Mammary epithelial cell (primary cell): ENCODE data around the gene CEP120.

Experiments
- EZH2 ChIP-seq: IDR thresholded peaks from 2 replicates; pipeline ENCODE4 v1.6.1; 2012; ENCODE audit warnings: low read length, inconsistent platforms, borderline replicate concordance
- TF ChIP-seq, protein P1 (sequence below), 2 donors: IDR thresholded peaks in 1 of 2; conservative IDR thresholded peaks in 1 of 2; 2 replicates each; pipeline ENCODE4 v1.5.1; 2011 to 2012; ENCODE audit warnings: inconsistent platforms in 2 of 2, low read length in 2 of 2, mild to moderate bottlenecking in 2 of 2, control low read depth in 1 of 2, low read depth in 1 of 2; ENCODE audit not compliant: insufficient read depth in 1 of 2; ENCODE audit errors: extremely low read depth in 1 of 2

GRCh38 chr5:123452401-123452800, 29.2 kb upstream of the CEP120 start:
- TF ChIP-seq, protein P1, sequence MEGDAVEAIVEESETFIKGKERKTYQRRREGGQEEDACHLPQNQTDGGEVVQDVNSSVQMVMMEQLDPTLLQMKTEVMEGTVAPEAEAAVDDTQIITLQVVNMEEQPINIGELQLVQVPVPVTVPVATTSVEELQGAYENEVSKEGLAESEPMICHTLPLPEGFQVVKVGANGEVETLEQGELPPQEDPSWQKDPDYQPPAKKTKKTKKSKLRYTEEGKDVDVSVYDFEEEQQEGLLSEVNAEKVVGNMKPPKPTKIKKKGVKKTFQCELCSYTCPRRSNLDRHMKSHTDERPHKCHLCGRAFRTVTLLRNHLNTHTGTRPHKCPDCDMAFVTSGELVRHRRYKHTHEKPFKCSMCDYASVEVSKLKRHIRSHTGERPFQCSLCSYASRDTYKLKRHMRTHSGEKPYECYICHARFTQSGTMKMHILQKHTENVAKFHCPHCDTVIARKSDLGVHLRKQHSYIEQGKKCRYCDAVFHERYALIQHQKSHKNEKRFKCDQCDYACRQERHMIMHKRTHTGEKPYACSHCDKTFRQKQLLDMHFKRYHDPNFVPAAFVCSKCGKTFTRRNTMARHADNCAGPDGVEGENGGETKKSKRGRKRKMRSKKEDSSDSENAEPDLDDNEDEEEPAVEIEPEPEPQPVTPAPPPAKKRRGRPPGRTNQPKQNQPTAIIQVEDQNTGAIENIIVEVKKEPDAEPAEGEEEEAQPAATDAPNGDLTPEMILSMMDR (conservative IDR thresholded peaks at IDR 0.05 in 1 of 2, IDR thresholded peaks at IDR 0.05 in 1 of 2; ENCODE audit: extremely low read depth in 1 of 2, insufficient read depth in 1 of 2, low read depth in 1 of 2, low read length in 2 of 2), result no peak
- no peak for TF ChIP-seq EZH2
